CD14-positive monocyte (primary cell): Measurements from ENCODE around the gene THRA. TPM values are rescaled to one million over a fixed set of nuclear protein-coding genes. Genes with fewer than 3 reads are reported as not detected.
A peak's percentile ranks its signal among the peaks of the same experiment; 100 is the strongest.

Source experiments
- DNase-seq, 3 donors: peaks; one replicate each; pipeline ENCODE4 v3.0.0-alpha.2; 2011 to 2022
- H2AFZ ChIP-seq: 2 replicates; pipeline ENCODE4 v1.6.0; 2012; ENCODE audit warnings: mild to moderate bottlenecking, low read depth, low read length, inconsistent platforms; ENCODE audit not compliant: insufficient read depth, poor library complexity, severe bottlenecking
- H3K27ac ChIP-seq, 2 donors: 1 replicate in 1 of 2; 2 replicates in 1 of 2; pipeline ENCODE4 v1.5.1; 2012 to 2013; ENCODE audit warnings: low read length in 2 of 2, control low read depth in 1 of 2, inconsistent platforms in 1 of 2, low read depth in 1 of 2, mild to moderate bottlenecking in 1 of 2
- H3K27me3 ChIP-seq, 2 donors: one replicate each; pipeline versions ENCODE4 v1.6.0 to v1.6.1; 2011 to 2013; ENCODE audit warnings: low read length in 2 of 2; ENCODE audit not compliant: control insufficient read depth in 2 of 2, insufficient read depth in 2 of 2
- H3K36me3 ChIP-seq, 2 donors: replicated peaks in 1 of 2; 1 replicate in 1 of 2; 2 replicates in 1 of 2; pipeline versions ENCODE4 v1.5.1 to v1.6.1; 2012 to 2013; ENCODE audit warnings: low read length in 2 of 2, control low read depth in 1 of 2, inconsistent platforms in 1 of 2, mild to moderate bottlenecking in 1 of 2; ENCODE audit not compliant: insufficient read depth in 2 of 2, control insufficient read depth in 1 of 2
- H3K4me1 ChIP-seq, 2 donors: 1 replicate in 1 of 2; 2 replicates in 1 of 2; pipeline versions ENCODE4 v1.5.1 to v1.6.1; 2012 to 2013; ENCODE audit warnings: low read length in 2 of 2, control low read depth in 1 of 2, inconsistent platforms in 1 of 2, mild to moderate bottlenecking in 1 of 2, moderate library complexity in 1 of 2; ENCODE audit not compliant: insufficient read depth in 2 of 2, control insufficient read depth in 1 of 2
- H3K4me2 ChIP-seq: replicated peaks from 2 replicates; pipeline ENCODE3; 2012; ENCODE audit warnings: low read length, moderate library complexity, mild to moderate bottlenecking; ENCODE audit not compliant: poor library complexity, severe bottlenecking; ENCODE audit errors: extremely low read depth
- H3K4me3 ChIP-seq, 3 experiments: fragments of 200-600 bp in 1 of 3; sonication (generic) in 1 of 3; replicated peaks in 1 of 3; 1 replicate in 2 of 3; 2 replicates in 1 of 3; pipeline ENCODE4 v1.5.1; 2011 to 2013; ENCODE audit warnings: low read length in 3 of 3, mild to moderate bottlenecking in 3 of 3, control low read depth in 2 of 3, low read depth in 2 of 3, inconsistent platforms in 1 of 3, moderate library complexity in 1 of 3
- H3K79me2 ChIP-seq: 2 replicates; pipeline ENCODE4 v1.6.0; 2012; ENCODE audit warnings: mild to moderate bottlenecking, control low read depth, inconsistent platforms, low read length, moderate library complexity; ENCODE audit not compliant: insufficient read depth
- H3K9ac ChIP-seq: 2 replicates; pipeline ENCODE4 v1.6.0; 2017; ENCODE audit warnings: low read length, mild to moderate bottlenecking; ENCODE audit not compliant: insufficient read depth, poor library complexity, severe bottlenecking
- H3K9me3 ChIP-seq, 2 donors: replicated peaks in 1 of 2; 1 replicate in 1 of 2; 2 replicates in 1 of 2; pipeline versions ENCODE4 v1.5.1 to v1.6.1; 2012 to 2013; ENCODE audit warnings: low read length in 2 of 2, control low read depth in 1 of 2; ENCODE audit not compliant: control insufficient read depth in 1 of 2, insufficient read depth in 1 of 2
- H4K20me1 ChIP-seq: 2 replicates; pipeline ENCODE4 v1.6.0; 2012; ENCODE audit warnings: mild to moderate bottlenecking, low read length, control low read depth, moderate library complexity; ENCODE audit not compliant: insufficient read depth
- H3K27ac Mint-ChIP-seq, 7 donors: one replicate each; pipeline ENCODE4 v1.8.0; 2020; ENCODE audit warnings: mild to moderate bottlenecking in 7 of 7, mixed read lengths in 7 of 7, moderate library complexity in 6 of 7, inconsistent platforms in 2 of 7
- H3K27me3 Mint-ChIP-seq, 3 donors: one replicate each; pipeline ENCODE4 v1.8.0; 2021 to 2022; ENCODE audit warnings: low read depth in 3 of 3, mild to moderate bottlenecking in 3 of 3, mixed read lengths in 3 of 3, moderate library complexity in 3 of 3, inconsistent platforms in 1 of 3
- H3K36me3 Mint-ChIP-seq, 2 donors: one replicate each; pipeline ENCODE4 v1.8.0; 2020; ENCODE audit warnings: mixed read lengths in 2 of 2, inconsistent platforms in 1 of 2, mild to moderate bottlenecking in 1 of 2
- H3K4me1 Mint-ChIP-seq: one replicate; pipeline ENCODE4 v1.8.0; 2020; ENCODE audit warnings: mild to moderate bottlenecking, mixed read lengths
- H3K4me3 Mint-ChIP-seq, 2 donors: one replicate each; pipeline ENCODE4 v1.8.0; 2020; ENCODE audit warnings: mild to moderate bottlenecking in 2 of 2, mixed read lengths in 2 of 2, moderate library complexity in 1 of 2
- H3K9me3 Mint-ChIP-seq, 7 donors: one replicate each; pipeline ENCODE4 v1.8.0; 2020 to 2022; ENCODE audit warnings: mixed read lengths in 7 of 7, mild to moderate bottlenecking in 6 of 7, moderate library complexity in 6 of 7, inconsistent platforms in 2 of 7
- CTCF ChIP-seq: fragments of 200-600 bp; IDR thresholded peaks from one replicate; pipeline ENCODE4 v1.8.0; 2022; ENCODE audit warnings: antibody characterized with exemption, mild to moderate bottlenecking
- WGBS: methylation state at CpG from one replicate; pipeline ENCODE4 v1.1.5; 2013; ENCODE audit warnings: missing lambda C conversion rate; ENCODE audit not compliant: insufficient coverage; 5-methylcytosine and 5-hydroxymethylcytosine counted together
- intact Hi-C, 2 donors: fragments of 100-400 bp; cut with micrococcal nuclease; formaldehyde crosslinking; loops; one replicate each; pipeline versions ENCODE4 v1.15.0 to v1.15.1; 2023
- polyA plus RNA-seq, 3 donors: library from polyadenylated mRNA; depleted of rRNA in 1 of 3; unstranded in 2 of 3; stranded (reverse) in 1 of 3; fragments of 300-500 nt in 2 of 3; fragments of >200 nt in 1 of 3; fragmentation: Illumina TruSeq in 2 of 3; gene quantifications; 1 replicate in 2 of 3; 2 replicates in 1 of 3; pipeline ENCODE4 v1.2.3, GENCODE V29; 2012 to 2021

The THRA gene
- polyA plus RNA-seq, 3 donors: 2.5 to 7.5 (median 3.8) TPM

GRCh38 chr17:40067710-40068109, 4.9 kb downstream of the THRA start:
- peaks cover 99% of the 10 kb centered on the region for H3K79me2 ChIP-seq
- H3K36me3 Mint-ChIP-seq: peaks cover 4 to 6% of the 10 kb centered on the region in 2 donors
- H3K36me3 ChIP-seq: no peaks in the 10 kb centered on the region
- H4K20me1 ChIP-seq: peaks cover 87% of the 10 kb centered on the region
- no peak overlapping the region for H2AFZ ChIP-seq
- WGBS: 100% methylated on average over 4 of the region's 7 CpGs
- H3K4me1 ChIP-seq: peaks cover 66 to 77% of the 10 kb centered on the region in 2 donors
- peak overlapping the region; percentile 84 for H3K4me2 ChIP-seq
- TF ChIP-seq CTCF: no peak
- H3K4me1 Mint-ChIP-seq: peaks cover 82% of the 10 kb centered on the region
- H3K9ac ChIP-seq: no peak overlapping the region
- no peaks in the 10 kb centered on the region for H3K9me3 Mint-ChIP-seq
- DNase-seq: no peak
- H3K27me3 ChIP-seq: no peaks in the 10 kb centered on the region
- H3K9me3 ChIP-seq: no peaks in the 10 kb centered on the region
- no peak overlapping the region for H3K4me3 ChIP-seq
- no peak overlapping the region for H3K4me3 Mint-ChIP-seq
- intact Hi-C loops: no loop called here
- H3K27ac ChIP-seq: no peak overlapping the region
- peaks cover 2% of the 10 kb centered on the region in 3 donors for H3K27me3 Mint-ChIP-seq
- peak overlapping the region in 2 of 7 donors; percentile 32 to 72 for H3K27ac Mint-ChIP-seq

DNA sequence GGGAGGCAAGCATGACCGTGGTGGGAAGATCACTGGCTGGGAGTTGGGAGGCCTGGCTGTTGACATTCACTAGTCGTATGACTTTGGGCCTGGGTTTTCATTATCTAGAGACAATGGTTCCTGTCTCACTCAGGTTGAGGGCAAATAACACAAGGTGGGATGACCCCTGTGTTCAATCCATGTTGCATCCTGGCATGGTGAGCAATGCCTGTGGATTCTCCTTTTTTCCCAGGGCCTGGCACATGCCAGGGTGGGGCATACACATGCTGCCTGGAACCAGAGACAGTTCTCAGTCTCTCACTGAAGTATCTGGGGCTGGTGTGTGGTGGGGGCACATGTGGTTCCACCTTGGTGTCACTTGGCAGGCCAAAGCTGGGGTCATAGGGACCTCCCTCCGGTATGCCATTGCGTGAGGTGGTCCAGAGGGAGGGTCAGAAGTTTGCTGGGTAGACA, 5.4 kb downstream of the THRA start:
- Histone ChIP-seq H3K9ac (no peak overlapping the region), H3K4me2 (peak overlapping the region; percentile 84), H3K27ac (no peak overlapping the region), H3K27me3 (no peaks in the 10 kb centered on the region), H3K9me3 (no peaks in the 10 kb centered on the region), H2AFZ (no peak overlapping the region), H3K36me3 (no peaks in the 10 kb centered on the region), H4K20me1 (peaks cover 91% of the 10 kb centered on the region), H3K4me3 (peak overlapping the region in 1 of 3 experiments; percentile 76), H3K79me2 (peaks cover 98% of the 10 kb centered on the region), H3K4me1 (peaks cover 66 to 76% of the 10 kb centered on the region in 2 donors)
- TF ChIP-seq CTCF: no peak
- peak overlapping the region in 4 of 7 donors; percentile 8 to 85 (median 65) for H3K27ac Mint-ChIP-seq
- WGBS: 57% methylated on average over 4 of the region's 4 CpGs
- H3K4me1 Mint-ChIP-seq: peaks cover 82% of the 10 kb centered on the region
- no peaks in the 10 kb centered on the region for H3K9me3 Mint-ChIP-seq
- peak overlapping the region in 1 of 2 donors; percentile 85 for H3K4me3 Mint-ChIP-seq
- intact Hi-C loops: no loop called here
- H3K36me3 Mint-ChIP-seq: peaks cover 4 to 6% of the 10 kb centered on the region in 2 donors
- H3K27me3 Mint-ChIP-seq: peaks cover 2% of the 10 kb centered on the region in 3 donors
- no peak for DNase-seq
